MM.1S (cell line): ENCODE results near the gene IL17RD.

Source experiments
- EZH2 ChIP-seq: fragments of 300-600 bp; sonication (generic); optimal IDR thresholded peaks from 2 replicates; pipeline ENCODE3; 2017; ENCODE audit warnings: low read depth, mild to moderate bottlenecking, antibody characterized with exemption, low read length, mixed read lengths
- TF ChIP-seq, protein P1 (sequence below): fragments of 300-600 bp; sonication (generic); IDR thresholded peaks from 2 replicates; pipeline ENCODE4 v1.5.1; 2016; ENCODE audit warnings: antibody characterized with exemption, low read length, mixed read lengths

DNA sequence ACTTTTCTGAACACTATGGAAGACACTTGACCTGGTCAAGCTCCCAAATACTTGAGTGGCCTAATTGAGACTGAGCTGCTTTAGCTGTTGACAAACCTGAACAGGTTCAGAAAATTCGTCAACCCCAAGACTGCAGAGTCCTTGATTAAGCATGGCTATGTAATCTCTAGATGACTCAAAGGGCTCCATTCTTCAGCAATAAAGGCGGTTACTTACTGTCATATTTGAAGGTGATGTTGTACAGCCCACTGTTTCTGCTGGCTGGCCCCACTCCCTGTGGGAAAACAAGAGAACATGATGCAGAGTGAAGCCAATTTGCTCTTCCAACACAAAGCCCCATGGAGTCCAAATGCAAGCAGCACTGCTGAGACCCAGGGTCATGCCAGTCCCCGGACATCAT, 45.1 kb downstream of the IL17RD start:
- TF ChIP-seq, protein P1, sequence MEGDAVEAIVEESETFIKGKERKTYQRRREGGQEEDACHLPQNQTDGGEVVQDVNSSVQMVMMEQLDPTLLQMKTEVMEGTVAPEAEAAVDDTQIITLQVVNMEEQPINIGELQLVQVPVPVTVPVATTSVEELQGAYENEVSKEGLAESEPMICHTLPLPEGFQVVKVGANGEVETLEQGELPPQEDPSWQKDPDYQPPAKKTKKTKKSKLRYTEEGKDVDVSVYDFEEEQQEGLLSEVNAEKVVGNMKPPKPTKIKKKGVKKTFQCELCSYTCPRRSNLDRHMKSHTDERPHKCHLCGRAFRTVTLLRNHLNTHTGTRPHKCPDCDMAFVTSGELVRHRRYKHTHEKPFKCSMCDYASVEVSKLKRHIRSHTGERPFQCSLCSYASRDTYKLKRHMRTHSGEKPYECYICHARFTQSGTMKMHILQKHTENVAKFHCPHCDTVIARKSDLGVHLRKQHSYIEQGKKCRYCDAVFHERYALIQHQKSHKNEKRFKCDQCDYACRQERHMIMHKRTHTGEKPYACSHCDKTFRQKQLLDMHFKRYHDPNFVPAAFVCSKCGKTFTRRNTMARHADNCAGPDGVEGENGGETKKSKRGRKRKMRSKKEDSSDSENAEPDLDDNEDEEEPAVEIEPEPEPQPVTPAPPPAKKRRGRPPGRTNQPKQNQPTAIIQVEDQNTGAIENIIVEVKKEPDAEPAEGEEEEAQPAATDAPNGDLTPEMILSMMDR = no peak
- TF ChIP-seq EZH2 = no peak
